Brain pericyte (primary cell): ENCODE results near the gene TMEM138.

ENCODE experiments used
- DNase-seq: peaks from one replicate; pipeline ENCODE4 v3.0.0-alpha.2; 2012; ENCODE audit warnings: low read depth, low spot score

TMEM138 gene

DNA sequence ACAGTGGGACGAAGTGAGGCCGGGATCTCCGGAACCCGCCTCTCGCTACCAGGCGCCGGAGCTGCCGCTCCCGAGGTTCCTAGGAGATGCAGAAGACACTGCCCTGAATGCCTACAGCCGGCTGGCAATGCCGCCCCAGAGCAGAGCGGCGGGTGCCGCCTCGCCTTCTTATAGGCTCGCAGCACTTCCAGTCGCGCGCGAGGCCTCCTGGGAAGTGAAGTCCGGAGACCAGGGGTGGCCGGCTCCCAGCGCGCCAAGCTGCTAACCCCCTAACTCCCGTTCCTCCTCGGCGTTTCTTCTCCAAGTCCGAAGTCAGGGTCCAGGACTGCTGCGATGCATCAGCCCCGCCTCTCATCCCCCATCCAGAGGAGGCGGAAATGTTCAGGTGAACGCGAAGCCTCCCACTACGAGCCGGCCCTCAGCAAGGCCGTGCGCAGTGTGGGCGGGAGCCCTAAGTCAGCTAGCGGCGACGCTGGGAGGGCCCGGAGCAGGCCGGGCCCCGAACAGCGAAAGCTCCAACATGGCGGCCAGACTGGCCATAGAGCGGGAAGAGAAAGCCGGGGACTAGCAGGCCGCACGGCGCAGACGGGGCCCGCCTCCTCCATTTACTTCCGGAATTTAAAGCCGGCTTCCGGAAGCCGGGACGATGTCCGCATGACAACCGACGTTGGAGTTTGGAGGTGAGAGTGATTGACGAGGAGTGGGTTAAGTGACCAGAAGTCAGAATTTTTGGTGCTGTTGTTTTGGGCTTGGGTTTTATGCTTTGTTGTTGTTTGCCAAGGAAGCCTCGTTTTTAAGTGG lies at the start of gene TMEM138, which contains the start of gene CYB561A3:
Gene TMEM138, plus strand, starts transcription at position 634 of the 801 bp plus-strand sequence. CDS start 2,017 bp downstream, outside the sequence.
Gene CYB561A3, minus strand, starts transcription at position 142 of the 801 bp plus-strand sequence. CDS start 5,169 bp downstream, outside the sequence.
- DNase-seq, result peak; percentile 84

- DNase-seq, result no peak
Observed at GRCh38 chr11:61315260-61315659, 46.9 kb upstream of the TMEM138 start.

- no peak for DNase-seq
Observed at GRCh38 chr11:61325649-61326414, 36.3 kb upstream of the TMEM138 start.

- no peak for DNase-seq
Observed at GRCh38 chr11:61327669-61328071, 34.5 kb upstream of the TMEM138 start.

- no peak for DNase-seq
Observed at GRCh38 chr11:61328351-61328750, 33.8 kb upstream of the TMEM138 start.

DNA sequence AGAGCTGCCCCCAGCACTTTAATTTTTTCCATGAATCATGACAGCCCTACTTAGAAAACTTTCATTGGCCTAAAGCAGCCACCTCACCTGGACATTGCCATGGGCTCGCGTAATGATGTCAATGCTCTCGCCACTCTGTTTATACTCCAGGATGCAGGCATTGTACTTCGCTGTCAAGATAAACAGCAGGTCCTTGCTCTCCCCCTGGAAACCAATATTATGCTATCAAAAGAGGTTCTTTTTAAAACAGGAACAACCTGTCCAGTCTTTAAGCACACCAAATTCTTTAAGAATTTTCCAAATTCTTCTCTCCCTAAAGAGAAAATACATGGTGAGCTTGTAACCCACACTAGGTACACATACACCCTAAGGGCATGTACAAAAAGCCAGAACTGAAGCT lies 32.3 kb upstream of the TMEM138 start:
- DNase-seq, result no peak

DNA sequence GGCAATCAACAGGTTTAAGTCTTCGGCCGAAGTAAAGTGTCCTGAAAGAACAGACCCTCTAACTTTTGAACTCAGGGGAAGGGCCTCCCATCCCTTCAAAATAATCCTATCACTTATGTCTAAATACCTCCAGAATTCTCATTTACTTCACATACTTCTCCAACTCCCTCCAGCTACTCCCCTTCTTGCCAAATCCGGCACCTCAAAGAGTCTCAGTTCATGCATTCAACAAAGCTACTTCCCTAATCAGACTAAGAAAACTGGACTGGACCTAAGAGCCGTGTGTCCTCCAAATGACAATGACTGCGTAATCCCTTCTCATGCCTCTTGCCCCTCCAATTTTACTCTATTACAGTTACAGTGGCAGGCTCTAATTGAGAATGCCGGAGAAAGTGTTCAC lies 30.5 kb upstream of the TMEM138 start:
- no peak for DNase-seq

- DNase-seq, result no peak
Observed at GRCh38 chr11:61332281-61332796, 29.8 kb upstream of the TMEM138 start.

DNA sequence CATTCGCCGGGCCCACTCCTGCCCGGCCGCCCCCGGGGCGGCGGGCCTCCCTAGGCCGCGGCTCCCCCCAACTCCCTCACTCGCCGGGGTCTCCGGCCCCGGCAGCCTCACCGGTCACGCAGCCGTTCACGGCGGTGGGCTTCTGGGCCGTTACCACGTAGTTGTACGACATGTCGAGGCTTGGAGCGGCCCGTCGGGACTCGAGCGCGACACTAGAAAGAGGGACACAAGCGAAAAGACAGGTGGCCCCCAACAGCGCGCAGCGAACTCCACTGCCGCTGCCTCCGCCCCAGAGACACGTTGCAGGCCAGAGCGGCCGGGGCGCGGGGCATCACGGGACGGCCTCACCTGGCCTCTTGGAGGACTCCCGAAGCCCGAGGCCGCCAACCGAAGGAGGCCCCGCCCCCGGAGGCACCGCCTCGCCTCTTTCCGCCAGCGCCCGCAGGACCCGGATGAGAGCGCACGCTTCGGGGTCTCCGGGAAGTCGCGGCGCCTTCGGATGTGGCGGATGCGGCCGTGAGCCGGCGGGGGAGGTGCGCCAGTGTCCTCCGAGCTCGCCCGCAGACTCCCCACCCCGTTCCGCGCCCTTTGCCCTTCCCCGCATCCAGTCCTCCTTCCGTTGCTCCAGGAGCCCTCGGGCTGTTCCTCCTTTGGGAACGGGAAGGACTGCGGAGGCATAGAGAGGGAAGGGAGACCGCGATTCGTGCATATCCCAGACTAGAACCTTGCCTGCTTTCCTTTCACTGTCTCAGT lies 29.2 kb upstream of the TMEM138 start, which contains the start of the genes DDB1 and TKFC:
Gene DDB1, minus strand, starts transcription at position 309 of the 753 bp plus-strand sequence. Its CDS starts 137 bp downstream, at position 172.
Gene TKFC, plus strand, starts transcription at position 432 of the 753 bp plus-strand sequence. CDS start 1,501 bp downstream, outside the sequence.
- DNase-seq, result peak; percentile 71

GRCh38 chr11:61333550-61334433 lies 28.4 kb upstream of the TMEM138 start:
- DNase-seq, result no peak

DNA sequence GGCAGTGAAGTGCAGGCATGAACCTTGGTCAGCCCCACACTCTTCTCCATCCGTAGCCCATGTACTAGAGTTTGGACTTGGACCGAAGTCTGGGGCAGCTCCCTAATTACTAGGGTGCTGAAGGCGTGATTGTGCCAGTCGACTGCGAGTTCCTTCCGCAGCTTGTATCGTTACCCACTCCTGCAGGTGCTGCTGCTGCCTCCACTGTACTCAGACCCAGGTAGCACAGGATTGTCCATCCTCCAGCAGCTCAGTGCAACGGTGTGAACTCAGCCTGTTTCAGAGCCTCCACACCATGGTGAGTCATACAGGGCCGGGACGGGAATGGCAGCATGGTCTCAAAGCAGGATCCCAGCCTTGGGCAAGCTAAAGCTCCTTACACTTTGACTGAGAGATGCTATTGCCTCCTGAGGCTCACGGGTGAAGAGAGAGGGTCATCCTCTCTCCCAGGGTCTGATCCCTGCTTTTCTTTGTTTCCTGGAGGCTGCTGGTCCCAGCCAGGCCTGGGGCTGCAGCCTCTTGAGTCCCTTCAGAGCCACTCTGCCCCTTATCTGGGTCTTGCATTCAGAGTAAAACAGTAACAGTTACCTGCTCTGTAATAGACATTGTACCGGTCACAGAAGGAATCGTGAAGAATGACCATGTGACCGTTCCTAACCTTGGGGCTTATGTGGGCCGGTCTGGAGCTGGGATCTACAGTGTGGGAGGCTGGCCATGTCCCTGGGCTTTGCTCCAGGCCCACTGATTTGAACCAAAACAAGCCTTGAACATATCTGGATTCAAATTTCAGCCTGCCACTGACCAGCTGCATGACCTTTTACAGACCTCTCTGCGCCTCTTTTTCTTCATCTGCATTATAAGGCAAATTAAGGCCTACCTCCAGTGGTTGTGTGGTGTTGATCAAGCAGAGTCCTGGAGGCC lies 27.5 kb upstream of the TMEM138 start:
- DNase-seq, result no peak

DNA sequence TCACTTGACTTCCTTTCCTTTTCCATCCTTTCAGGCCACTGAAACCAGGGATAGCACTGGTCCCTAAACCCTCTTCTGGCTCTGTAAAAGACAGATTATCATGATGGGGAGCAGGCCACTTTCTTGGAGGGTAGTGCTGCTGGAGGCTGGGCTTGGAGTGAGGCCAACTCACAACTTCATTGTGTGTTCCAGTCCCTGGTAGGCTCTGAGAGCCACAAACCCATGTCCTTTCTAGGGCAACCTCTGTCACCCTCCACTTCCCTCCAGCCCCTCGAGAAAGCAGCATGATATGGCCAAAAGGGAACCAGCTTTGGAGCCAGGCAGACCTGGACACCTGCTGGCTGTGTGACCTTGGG lies 26.8 kb upstream of the TMEM138 start:
- DNase-seq, result no peak

DNA sequence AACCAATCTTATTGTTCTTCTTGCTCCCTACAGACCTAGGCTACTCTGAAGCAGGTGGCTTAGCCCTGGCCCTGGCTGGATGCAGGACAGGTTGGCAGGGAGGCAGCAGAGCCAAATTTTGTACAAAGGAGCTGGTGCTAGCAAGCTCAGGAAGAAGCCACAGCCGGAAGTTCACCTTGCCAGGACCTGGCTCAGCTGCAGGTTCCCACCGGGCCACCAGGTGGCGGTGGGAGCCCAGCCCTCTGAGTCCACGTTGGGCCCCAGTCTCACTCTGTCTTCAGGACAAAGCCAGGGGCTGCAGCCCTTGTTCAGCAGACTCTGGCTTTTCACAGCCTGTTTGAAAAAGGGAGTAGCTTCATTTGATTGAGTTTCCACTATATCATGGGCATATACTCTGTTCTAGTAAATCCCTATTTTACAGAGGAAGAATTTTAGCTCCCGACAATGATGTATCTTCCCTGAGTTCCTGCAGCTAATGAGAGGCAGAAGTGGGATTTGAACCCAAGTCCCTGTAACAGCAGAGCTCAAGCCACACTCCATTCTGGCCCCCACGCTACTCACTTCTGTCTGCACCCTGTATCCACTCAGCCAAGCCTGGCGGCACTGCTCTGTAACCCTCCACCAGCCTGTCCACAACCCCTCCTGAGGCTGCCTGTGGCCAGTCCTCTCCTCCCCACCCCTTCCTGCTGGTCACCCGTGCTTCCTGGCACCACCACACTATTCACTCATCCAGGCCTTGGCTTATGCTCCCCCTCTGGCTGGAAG lies 25.8 kb upstream of the TMEM138 start:
- no peak for DNase-seq

DNA sequence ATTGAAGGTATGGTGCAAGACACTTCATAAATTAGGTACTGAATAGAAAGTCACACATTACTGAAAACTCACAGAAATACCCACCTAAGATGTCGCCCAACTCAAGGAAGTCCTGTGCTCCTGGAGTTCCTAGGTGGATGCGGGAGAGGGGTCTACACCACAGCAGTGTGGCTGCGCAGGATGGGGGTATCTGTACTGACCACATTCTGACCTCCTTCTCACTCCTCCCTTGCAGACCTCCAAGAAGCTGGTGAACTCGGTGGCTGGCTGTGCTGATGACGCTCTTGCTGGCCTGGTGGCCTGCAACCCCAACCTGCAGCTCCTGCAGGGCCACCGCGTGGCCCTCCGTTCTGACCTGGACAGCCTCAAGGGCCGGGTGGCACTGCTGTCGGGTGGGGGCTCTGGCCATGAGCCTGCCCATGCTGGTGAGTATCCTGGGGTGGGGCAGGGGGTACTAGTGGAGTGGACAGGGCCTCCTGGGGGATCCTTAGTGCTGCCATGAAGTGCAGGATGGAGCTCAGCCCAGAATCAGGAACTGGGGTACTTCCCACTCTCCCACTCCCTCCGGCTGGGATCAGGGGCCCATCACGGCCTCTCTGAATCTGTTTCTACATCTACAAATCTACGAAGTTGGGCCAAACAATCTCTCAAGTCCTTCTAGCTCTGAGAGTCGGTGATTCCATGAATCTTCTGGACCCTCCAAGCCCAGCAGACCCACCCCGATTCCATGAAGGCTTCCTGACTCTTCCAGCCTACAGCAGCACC lies 24.3 kb upstream of the TMEM138 start:
- no peak for DNase-seq

GRCh38 chr11:61338783-61339489 lies 23.2 kb upstream of the TMEM138 start:
- no peak for DNase-seq

DNA sequence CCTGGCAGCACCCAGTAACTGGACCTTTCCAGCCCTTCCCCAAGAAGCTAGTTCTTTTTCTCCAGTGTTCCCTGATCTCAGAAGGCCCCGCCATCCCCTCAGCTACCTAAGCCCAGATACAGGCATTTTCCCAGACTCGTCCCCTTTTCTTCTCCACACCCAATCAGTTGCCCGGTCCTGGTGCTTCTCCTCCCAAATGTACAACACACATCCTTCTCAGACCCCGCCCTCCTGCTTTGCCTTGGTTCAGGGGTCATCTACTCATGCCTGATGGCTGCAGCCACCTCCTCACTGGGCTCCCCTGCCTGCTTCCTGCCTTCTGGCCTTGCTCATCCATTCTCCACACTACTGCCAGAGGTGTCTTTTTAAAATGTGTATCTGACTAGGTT lies 22.7 kb upstream of the TMEM138 start:
- no peak for DNase-seq

DNA sequence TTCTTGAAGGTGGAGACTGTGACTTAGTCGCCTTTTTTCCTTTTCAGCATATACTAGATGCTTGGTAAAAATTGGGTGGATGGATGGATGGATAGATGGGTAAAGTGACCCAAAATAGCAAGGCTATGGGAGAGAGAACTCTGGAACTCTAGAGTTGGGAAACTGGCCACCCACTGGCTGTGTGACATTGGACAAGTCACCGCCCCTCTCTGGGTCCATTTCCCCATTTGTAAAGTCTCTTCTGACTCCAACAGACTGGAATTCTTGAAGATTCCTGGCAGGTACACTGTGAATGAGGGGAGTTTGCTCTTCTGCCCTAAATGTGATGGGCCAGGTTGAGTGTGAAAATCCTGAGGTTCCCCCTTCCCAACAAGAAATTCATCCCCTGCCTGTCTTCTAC lies 21.2 kb upstream of the TMEM138 start:
- no peak for DNase-seq
